H54 (cell line): ENCODE measurements around the gene ESR1.

Experiments used
- DNase-seq: peaks from one replicate; pipeline ENCODE4 v3.0.0; 2011; ENCODE audit warnings: low spot score, mixed read lengths; ENCODE audit not compliant: insufficient read length
- FAIRE-seq: peaks from 3 replicates; lab custom pipeline; 2011; peaks lifted over from hg19 to GRCh38; lab: Jason Lieb, UNC
- POLR2A ChIP-seq: IDR thresholded peaks from 2 replicates; pipeline ENCODE4 v1.6.1; 2011; ENCODE audit warnings: low read depth, mild to moderate bottlenecking, low read length

Gene ESR1

GRCh38 chr6:152110886-152111820 is 303.7 kb downstream of the ESR1 start:
- no peak for FAIRE-seq
- TF ChIP-seq POLR2A = no peak
- no peak for DNase-seq

GRCh38 chr6:152112491-152113261 is 305.2 kb downstream of the ESR1 start:
- FAIRE-seq (no peak), DNase-seq (no peak)
- no peak for TF ChIP-seq POLR2A

DNA sequence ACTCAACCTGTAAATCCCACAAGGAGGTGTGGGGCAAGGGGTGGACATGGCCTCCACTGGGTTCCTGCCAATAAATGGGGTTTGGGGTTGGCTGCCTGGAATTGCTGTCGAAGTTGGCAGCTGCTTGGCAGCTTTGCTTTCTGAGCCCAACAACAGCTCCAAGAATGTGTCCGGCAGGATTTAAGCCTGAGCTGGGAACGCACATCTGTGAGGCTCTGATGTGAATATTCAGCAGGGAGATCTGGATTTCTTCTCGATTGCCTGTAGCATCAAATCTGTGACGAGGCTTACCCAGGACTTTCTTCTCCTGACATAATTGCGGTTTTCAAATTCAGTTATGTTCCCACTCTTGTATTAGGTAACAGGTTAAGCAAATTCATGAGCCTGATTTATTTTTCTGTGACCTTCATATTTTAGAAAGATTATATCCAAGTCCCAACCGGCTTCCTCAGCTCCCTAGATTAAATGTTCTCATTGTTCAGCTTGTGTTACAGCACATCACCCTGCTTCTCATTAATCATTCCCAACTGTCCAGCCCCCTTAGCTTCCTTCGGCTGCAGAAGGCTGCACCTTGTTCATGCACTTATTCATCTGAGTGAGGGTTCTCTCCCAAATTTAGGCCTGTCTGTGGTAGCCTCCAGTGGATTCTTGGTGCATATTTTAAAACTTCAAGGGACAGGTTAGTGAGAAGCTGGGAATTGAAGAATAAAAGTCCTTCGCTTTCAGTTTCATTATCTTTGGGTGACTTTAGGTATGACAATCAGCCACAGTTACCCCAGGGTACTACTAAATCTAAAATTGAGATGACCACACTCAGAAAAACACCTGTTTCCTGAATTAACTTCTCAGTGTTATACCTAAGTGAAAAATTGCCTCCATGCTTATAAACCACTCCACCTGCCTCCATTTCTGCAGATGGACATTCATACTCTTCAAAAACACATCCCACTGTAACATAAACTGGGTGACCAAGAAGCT is 310.0 kb downstream of the ESR1 start:
- DNase-seq = no peak
- no peak for TF ChIP-seq POLR2A
- FAIRE-seq = no peak

DNA sequence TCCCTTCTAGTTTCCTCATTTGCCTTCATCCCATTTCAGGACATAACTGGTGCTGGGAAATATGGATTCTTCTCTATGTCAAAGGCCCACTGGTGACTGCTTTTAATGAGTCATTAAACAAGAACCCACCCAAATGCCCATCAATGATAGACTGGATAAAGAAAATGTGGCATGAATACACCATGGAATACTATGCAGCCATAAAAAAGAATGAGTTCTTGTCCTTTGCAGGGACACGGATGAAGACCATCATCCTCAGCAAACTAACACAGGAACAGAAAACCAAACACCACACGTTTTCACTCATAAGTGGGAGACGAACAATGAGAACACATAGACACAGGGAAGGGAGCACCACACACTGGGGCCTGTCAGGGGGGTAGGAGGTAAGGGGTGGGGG is 310.7 kb downstream of the ESR1 start:
- no peak for TF ChIP-seq POLR2A
- FAIRE-seq (no peak), DNase-seq (no peak)

DNA sequence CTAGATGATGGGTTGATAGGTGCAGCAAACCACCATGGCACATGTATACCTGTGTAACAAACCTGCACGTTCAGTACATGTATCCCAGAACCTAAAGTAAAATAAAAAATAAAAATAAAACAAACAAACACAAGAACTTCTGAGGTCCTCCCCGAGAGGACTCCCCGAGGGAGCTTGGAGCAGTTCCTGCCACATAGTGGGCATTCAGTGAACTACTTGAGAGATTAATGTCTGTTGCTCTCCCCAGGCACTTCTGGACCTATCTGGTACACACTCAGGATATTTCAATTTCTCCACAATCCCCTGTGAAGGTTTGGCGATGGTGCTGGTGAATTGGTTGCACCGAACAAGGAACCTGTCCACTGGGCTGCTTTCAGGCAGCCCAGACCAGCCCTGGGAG is 311.2 kb downstream of the ESR1 start:
- FAIRE-seq = no peak
- TF ChIP-seq POLR2A = no peak
- no peak for DNase-seq

GRCh38 chr6:152119831-152120230 is 312.3 kb downstream of the ESR1 start:
- no peak for TF ChIP-seq POLR2A
- FAIRE-seq (no peak), DNase-seq (no peak)

DNA sequence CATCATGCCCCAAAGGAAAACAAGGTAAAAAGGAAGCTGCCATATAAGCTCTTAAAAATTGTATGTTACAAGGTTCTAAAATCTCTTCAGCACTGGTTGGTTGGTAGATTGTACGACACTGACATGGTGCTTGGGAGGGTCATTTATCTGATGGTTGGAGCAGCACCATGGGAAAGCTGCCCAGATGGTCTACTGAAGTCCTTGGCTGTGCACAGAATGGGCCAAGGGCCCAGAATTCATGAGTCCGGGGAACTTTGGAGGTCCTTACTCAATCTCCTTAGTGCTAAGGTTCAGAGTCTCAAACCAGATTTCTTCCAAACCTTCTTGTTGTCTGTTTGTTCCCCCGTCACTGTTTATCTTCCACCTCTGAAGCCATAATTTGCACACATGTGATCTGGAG is 314.4 kb downstream of the ESR1 start:
- no peak for TF ChIP-seq POLR2A
- FAIRE-seq (no peak), DNase-seq (no peak)

DNA sequence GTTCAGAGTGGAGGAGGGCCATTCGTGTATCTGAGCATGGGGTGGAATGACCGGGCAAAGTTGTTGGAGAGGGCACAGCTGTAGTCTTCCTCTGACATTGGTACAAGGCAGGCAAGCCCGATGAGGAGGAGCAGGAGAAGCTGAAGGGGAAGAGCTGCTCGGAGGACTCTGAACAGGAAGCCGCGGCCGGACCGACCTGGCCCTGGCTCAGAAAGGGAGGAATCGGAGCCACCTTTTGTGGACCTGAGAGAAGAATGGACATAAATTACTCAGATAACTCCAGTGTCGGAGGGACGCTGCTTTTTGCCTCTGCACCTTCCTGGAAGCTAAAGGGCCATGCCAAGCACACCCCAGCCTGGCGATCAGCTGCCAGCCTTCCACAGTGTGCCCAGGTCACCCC is 315.0 kb downstream of the ESR1 start:
- FAIRE-seq = no peak
- no peak for DNase-seq
- TF ChIP-seq POLR2A = no peak

GRCh38 chr6:152123076-152123475 is 315.6 kb downstream of the ESR1 start:
- no peak for FAIRE-seq
- DNase-seq = no peak
- no peak for TF ChIP-seq POLR2A

DNA sequence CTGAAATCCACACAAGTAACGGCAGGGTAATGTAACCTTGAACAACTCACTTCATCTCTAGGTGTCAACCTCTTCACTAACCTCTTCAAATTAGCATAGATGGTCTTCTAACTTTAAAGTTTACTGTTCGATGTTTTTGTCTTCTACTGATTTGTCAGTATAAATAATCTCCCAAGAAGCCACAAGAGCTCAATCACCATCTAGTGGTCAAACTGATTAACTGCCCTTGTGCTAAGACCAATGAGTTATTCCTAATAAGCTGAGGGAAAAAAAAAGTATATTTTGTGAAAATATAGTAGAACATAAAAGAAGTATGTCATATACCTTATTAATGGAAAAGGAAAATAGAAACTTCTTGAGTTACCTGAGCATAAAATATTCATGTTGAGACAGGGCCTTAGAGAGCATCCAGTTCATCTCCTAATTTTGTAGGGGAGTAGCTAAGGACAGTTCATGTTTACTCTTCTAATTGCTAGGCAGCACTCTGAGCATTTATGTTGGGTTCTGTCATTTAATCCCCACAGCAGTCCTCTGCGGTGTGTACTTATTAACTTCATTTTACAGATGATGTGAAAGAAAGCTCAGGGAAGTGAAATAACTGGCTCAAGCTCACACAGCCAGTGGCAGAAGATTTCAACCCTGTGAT is 317.1 kb downstream of the ESR1 start:
- FAIRE-seq = no peak
- no peak for DNase-seq
- no peak for TF ChIP-seq POLR2A

DNA sequence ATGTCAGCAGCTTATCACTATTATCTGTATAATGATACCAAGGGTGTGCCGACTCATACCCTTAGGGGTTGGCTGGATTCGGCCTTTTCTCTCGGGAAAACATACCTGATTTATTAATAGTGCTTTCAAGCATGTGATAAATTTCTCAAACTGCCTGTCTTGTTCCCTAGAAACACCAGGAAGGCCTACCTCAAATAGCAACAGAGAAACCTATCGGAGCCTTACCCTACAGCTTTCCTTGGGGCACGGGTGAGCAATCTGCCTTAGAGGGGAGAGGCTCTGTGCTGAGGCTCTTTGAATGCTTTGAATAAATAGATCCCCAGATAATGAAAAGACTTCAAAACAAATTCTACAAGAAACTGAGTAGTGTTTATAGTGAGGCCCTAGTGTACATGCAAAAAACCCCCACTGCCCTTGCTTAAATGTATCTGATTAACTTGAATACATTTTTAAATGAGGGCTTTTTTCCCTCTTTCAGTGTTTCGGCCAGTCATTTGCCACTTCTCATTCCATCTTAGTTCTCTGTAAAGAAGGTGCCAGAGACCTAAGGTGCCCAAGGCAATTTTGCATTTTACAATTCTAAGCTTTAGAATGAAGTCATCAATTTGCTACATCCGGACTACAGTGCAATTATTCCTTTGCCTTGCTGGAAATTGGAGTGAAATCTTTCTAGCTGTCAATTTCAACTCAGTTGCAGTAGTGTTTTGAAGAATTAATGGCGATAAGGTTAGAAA is 320.1 kb downstream of the ESR1 start:
- FAIRE-seq (no peak), DNase-seq (no peak)
- TF ChIP-seq POLR2A = no peak

DNA sequence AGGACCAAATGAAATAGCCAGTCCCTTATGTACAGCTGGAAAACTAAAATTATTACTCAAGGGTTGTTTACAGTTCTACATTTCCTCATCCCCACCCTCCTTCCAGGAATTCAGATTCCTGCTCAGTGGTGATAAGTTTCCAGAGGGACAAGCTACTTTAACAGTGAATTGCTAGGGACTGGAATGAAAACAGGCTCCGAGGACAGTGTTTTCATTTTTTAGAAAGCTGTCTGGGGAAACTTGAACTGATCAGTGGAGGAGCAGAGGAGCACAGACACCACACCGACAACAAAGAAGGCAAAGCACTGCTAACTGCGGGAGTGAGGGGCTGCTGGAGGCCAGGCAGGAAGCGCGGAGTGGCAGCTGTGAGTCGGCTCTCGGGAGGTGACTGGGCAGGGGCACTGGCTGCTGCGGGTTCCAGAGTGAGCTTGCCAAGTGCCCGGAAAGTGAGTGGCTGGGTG is 322.2 kb downstream of the ESR1 start:
- DNase-seq = no peak
- no peak for TF ChIP-seq POLR2A
- FAIRE-seq = no peak
